ENCODE results near the gene DNAJC30. TPM values are rescaled to one million over a fixed set of nuclear protein-coding genes. Genes with fewer than 3 reads are reported as not detected.

Gene DNAJC30
- total RNA-seq, 1 experiment from 2014 or later: 8.5 TPM

- RAD21 ChIA-PET (ENCODE audit: low non-redundant PET in 1 of 2, low total read pairs in 2 of 2, uncharacterized antibody in 2 of 2, unreplicated experiment in 2 of 2): no interaction called here
- H3K36me3 ChIP-seq (ENCODE audit: control insufficient read depth in 1 of 2, insufficient read depth in 2 of 2, low read length in 2 of 2): peaks cover 2 to 4% of the 10 kb centered on the region in 2 experiments; a peak in 2 of 4 replicates
- DNase-seq (ENCODE audit: low read depth, low spot score) (no peak), ATAC-seq (no peak)
- peaks cover 57% of the 10 kb centered on the region for H3K79me2 ChIP-seq (ENCODE audit: insufficient read depth, low read length)
- no peaks in the 10 kb centered on the region for H4K20me1 ChIP-seq (ENCODE audit: insufficient read depth)
- H3K27me3 ChIP-seq (ENCODE audit: insufficient read depth, low read length): no peaks in the 10 kb centered on the region
- no peak overlapping the region for H3K9ac ChIP-seq (ENCODE audit: low read length)
- TF ChIP-seq TCF7L2 (IDR thresholded peaks at IDR 0.05; ENCODE audit: borderline replicate concordance, extremely low read depth, insufficient read depth, insufficient read length) (no peak), ELF1 (IDR thresholded peaks at IDR 0.05; ENCODE audit: borderline replicate concordance, low read depth) (no peak), FOSL1 (IDR thresholded peaks at IDR 0.05; ENCODE audit: low read depth) (no peak), SIN3A (IDR thresholded peaks at IDR 0.05; ENCODE audit: low read depth) (no peak), ZNF274 (IDR thresholded peaks at IDR 0.05; ENCODE audit: low read depth, low read length) (no peak), EZH2phosphoT487 (IDR thresholded peaks at IDR 0.05; ENCODE audit: borderline replicate concordance) (no peak), ZBTB33 (IDR thresholded peaks at IDR 0.05; ENCODE audit: extremely low read depth, insufficient replicate concordance, low read length) (no peak), YY1 (IDR thresholded peaks at IDR 0.05; ENCODE audit: extremely low read depth, insufficient replicate concordance, low read depth, low read length) (no peak), CTCF (IDR thresholded peaks at IDR 0.05 in 2 of 3, conservative IDR thresholded peaks at IDR 0.05 in 1 of 3; ENCODE audit: borderline replicate concordance in 1 of 3, insufficient read depth in 1 of 3, low read depth in 2 of 3, low read length in 2 of 3) (no peak), EGR1 (IDR thresholded peaks at IDR 0.05; ENCODE audit: low read depth) (no peak), SRF (IDR thresholded peaks at IDR 0.05; ENCODE audit: low read depth) (no peak), REST (IDR thresholded peaks at IDR 0.05; ENCODE audit: low read depth) (no peak), CBX3 (IDR thresholded peaks at IDR 0.05; ENCODE audit: low read depth) (no peak), EZH2 (IDR thresholded peaks at IDR 0.05) (no peak), ZFX (IDR thresholded peaks at IDR 0.05) (no peak), ATF3 (IDR thresholded peaks at IDR 0.05) (no peak), POLR2A (IDR thresholded peaks at IDR 0.05; ENCODE audit: borderline replicate concordance, extremely low read depth, insufficient read depth, insufficient read length) (no peak)
- CTCF ChIA-PET: no interaction called here
- intact Hi-C loops (cut with micrococcal nuclease): no loop called here
- no peaks in the 10 kb centered on the region for H3K9me3 ChIP-seq (ENCODE audit: control insufficient read depth in 1 of 2, insufficient read depth in 1 of 2, low read depth in 1 of 2, low read length in 2 of 2)
- no peaks in the 10 kb centered on the region for H3K9me2 ChIP-seq (ENCODE audit: insufficient read depth)
- H3K4me1 ChIP-seq (ENCODE audit: control insufficient read depth in 1 of 2, insufficient read depth in 2 of 2, low read length in 2 of 2): peaks cover 7 to 20% of the 10 kb centered on the region in 2 experiments
- H2AFZ ChIP-seq (ENCODE audit: low read depth, low read length, poor library complexity, severe bottlenecking): no peak overlapping the region
- H3K4me2 ChIP-seq (ENCODE audit: low read length): no peak overlapping the region
- POLR2A ChIA-PET: no interaction called here
- no peak overlapping the region for H3K4me3 ChIP-seq (replicated peaks in 1 of 2; ENCODE audit: low read depth in 1 of 2, low read length in 2 of 2)
- no peak overlapping the region for H3K27ac ChIP-seq (ENCODE audit: low read depth, low read length)
- no TSS peak for BruUV-seq (replicated peaks)
These were observed 3.5 kb downstream of the DNAJC30 start for GRCh38 chr7:73679709-73680108.

Data from HCT116 (cell line).